Adrenal gland (tissue), 5 donors: ENCODE data around the gene ATN1.

Experiments used
- POLR2A ChIP-seq, 2 donors: fragments of 450-650 bp; IDR thresholded peaks; one replicate each; pipeline ENCODE4 v1.6.1; 2017; ENCODE audit warnings: antibody characterized with exemption in 2 of 2, mild to moderate bottlenecking in 2 of 2, moderate library complexity in 1 of 2
- TF ChIP-seq, protein P1 (sequence below), 6 experiments: fragments of 450-650 bp in 4 of 6; fragments of 200-600 bp in 2 of 6; sonication (generic) in 1 of 6; IDR thresholded peaks; 1 replicate in 5 of 6; 2 replicates in 1 of 6; pipeline versions ENCODE4 v1.5.1 to v1.8.0; 2016 to 2021; ENCODE audit warnings: antibody characterized with exemption in 6 of 6, mild to moderate bottlenecking in 2 of 6, moderate library complexity in 1 of 6
- donor health status: DM: no; HTN: no; CAD: no.

DNA sequence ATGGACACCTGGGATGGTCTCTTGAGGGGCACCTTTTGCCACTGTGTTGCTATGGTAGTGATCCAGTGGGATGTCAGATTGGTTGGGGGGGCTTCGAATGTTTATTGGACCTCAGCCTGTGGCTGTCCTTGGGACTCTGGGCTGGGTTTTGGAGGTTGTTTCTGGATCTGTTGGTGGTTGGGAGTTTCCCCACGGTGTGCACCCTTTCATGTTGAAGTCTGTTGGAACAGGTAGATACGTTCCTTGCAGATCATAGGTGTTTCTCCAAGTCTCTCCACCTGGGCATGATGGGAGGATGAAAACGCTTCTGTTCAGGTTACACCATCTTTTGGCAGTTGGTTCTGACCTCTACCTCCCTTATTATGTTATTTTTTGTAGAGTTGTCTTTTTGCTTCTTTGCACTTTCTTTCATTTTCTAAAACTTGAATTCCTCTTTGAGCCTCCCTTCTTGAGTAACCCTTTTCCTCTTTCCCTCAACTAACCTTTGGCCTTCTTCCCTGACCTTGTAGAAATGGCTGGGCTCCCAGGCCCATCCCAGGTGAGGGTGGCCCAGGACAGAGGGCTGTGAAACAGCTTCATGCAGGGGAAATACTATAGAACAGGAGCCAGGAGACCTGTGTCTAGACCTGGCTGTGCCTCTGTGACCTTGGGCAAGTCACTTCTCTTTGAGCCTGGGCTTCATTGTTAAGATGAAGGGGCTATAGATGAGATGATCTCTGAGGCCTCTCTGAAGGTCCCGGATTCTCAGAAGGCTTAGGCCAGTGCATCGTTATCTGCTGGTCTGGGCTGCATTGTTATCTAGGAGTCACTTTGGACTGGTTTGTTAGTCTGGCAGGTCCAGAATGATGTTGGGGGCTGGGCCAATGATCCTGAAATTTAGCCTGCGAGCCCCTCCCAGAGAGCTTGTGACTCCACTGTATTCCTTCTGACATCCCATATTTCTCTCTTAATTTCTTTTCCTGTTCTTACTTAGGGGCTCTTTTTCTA, 2.0 kb downstream of the ATN1 start:
- TF ChIP-seq, protein P1, sequence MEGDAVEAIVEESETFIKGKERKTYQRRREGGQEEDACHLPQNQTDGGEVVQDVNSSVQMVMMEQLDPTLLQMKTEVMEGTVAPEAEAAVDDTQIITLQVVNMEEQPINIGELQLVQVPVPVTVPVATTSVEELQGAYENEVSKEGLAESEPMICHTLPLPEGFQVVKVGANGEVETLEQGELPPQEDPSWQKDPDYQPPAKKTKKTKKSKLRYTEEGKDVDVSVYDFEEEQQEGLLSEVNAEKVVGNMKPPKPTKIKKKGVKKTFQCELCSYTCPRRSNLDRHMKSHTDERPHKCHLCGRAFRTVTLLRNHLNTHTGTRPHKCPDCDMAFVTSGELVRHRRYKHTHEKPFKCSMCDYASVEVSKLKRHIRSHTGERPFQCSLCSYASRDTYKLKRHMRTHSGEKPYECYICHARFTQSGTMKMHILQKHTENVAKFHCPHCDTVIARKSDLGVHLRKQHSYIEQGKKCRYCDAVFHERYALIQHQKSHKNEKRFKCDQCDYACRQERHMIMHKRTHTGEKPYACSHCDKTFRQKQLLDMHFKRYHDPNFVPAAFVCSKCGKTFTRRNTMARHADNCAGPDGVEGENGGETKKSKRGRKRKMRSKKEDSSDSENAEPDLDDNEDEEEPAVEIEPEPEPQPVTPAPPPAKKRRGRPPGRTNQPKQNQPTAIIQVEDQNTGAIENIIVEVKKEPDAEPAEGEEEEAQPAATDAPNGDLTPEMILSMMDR (IDR thresholded peaks at IDR 0.05): no peak
- no peak for TF ChIP-seq POLR2A (IDR thresholded peaks at IDR 0.05)
